GM21526 (cell line): ENCODE measurements around the gene FUCA2.
"Not testable (repeated sequence)": the region's sequence is repeated elsewhere in the genome, so short reads cannot be mapped to it uniquely, and the experiment has no call there.

Experiments
- ATAC-seq: cut with Tn5 transposase; IDR thresholded peaks from one replicate; pipeline ENCODE4 v1.9.1; 2021; ENCODE audit warnings: moderate library complexity; ENCODE audit not compliant: unreplicated experiment, low FRiP score

Gene FUCA2

GRCh38 chr6:143536866-143537691 is 25.6 kb upstream of the FUCA2 start:
- peak; percentile 72 for ATAC-seq

- peak; percentile 63 for ATAC-seq
Measured at GRCh38 chr6:143536461-143536865, 24.9 kb upstream of the FUCA2 start.

- no peak for ATAC-seq
Measured at GRCh38 chr6:143535189-143535614, 23.7 kb upstream of the FUCA2 start.

- ATAC-seq, result no peak
Measured at GRCh38 chr6:143531720-143532499, 20.4 kb upstream of the FUCA2 start.

GRCh38 chr6:143529095-143529494 is 17.6 kb upstream of the FUCA2 start:
- ATAC-seq, result no peak

GRCh38 chr6:143528164-143528811 is 16.8 kb upstream of the FUCA2 start:
- peak; percentile 66 for ATAC-seq

GRCh38 chr6:143527677-143528076 is 16.2 kb upstream of the FUCA2 start:
- ATAC-seq, result no peak

GRCh38 chr6:143525356-143525755 is 13.8 kb upstream of the FUCA2 start:
- ATAC-seq, result no peak

- ATAC-seq, result no peak
Measured at GRCh38 chr6:143522039-143522600, 10.6 kb upstream of the FUCA2 start.

- ATAC-seq, result no peak
Measured at GRCh38 chr6:143517447-143517773, 5.9 kb upstream of the FUCA2 start.

- no peak for ATAC-seq
Measured at GRCh38 chr6:143516690-143517446, 5.3 kb upstream of the FUCA2 start.

GRCh38 chr6:143515766-143516355 is 4.3 kb upstream of the FUCA2 start:
- no peak for ATAC-seq

- ATAC-seq, result no peak
Measured at GRCh38 chr6:143515061-143515760, 3.7 kb upstream of the FUCA2 start.

- no peak for ATAC-seq
Measured at GRCh38 chr6:143513410-143513809, 1.9 kb upstream of the FUCA2 start.

- not testable (repeated sequence) for ATAC-seq
Measured at GRCh38 chr6:143510326-143510725, 1.2 kb downstream of the FUCA2 start.

GRCh38 chr6:143507358-143508145 is 4.0 kb downstream of the FUCA2 start:
- ATAC-seq, result peak; percentile 52

GRCh38 chr6:143506620-143507019 is 4.9 kb downstream of the FUCA2 start:
- no peak for ATAC-seq

- no peak for ATAC-seq
Measured at GRCh38 chr6:143506199-143506598, 5.3 kb downstream of the FUCA2 start.

GRCh38 chr6:143505537-143505936 is 6.0 kb downstream of the FUCA2 start:
- no peak for ATAC-seq
